ENCODE measurements around the gene SSBP3. TPM values are rescaled to one million over a fixed set of nuclear protein-coding genes. Genes with fewer than 3 reads are reported as not detected.

SSBP3 gene
- total RNA-seq, 1 donor = 11.7 TPM

DNA sequence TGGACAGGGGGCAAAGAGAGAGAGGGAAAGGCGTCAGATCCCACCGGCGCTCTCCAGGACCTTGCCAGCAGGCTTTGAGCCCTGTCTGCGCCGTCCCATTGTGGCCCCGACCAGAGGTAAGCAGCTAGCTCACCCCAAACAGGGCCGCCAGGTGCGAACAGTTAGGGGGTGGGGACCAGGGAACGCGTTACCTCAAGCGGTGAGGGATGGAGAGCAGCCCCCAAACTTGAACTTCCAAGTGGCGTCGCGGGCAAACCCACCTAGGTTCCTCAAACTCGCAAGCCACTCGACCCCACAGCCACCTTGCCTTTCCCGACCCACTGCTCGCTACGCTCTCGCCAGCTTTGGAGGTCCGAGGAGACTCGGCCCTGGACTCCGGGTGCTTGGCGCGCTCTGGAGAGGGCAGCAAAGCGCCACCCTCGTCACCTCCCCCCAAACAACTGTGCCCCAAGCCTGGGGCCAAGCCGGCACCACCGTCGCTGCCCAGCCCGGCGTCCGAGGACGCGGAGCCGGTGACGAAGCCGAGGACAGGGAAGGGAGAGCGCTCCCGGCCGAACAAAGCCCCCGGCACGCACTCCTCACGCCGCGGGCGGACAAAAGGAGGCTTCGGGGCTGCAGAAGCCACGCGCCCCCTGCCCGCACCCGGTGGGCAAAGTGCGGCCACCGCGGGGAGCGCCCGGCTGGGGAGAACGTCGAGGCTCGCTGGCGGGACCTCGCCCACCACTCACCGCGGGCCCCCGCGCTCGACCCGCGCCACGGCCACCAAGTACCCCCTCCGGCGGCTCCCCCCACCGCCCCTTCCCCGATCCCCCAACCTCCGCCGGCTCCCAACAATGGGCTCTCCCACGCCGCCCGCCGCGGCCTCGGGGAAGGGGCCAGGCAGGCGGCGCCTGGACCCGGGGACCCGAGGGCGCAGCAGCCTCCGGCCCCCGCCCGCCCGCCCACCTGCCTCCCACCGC is 976 bp downstream of the SSBP3 start:
- peak overlapping the region; percentile 73 for H3K4me3 ChIP-seq (ENCODE audit: low read depth, low read length)
- DNase-seq (ENCODE audit: low read depth) = no peak
- TF ChIP-seq, protein P1, sequence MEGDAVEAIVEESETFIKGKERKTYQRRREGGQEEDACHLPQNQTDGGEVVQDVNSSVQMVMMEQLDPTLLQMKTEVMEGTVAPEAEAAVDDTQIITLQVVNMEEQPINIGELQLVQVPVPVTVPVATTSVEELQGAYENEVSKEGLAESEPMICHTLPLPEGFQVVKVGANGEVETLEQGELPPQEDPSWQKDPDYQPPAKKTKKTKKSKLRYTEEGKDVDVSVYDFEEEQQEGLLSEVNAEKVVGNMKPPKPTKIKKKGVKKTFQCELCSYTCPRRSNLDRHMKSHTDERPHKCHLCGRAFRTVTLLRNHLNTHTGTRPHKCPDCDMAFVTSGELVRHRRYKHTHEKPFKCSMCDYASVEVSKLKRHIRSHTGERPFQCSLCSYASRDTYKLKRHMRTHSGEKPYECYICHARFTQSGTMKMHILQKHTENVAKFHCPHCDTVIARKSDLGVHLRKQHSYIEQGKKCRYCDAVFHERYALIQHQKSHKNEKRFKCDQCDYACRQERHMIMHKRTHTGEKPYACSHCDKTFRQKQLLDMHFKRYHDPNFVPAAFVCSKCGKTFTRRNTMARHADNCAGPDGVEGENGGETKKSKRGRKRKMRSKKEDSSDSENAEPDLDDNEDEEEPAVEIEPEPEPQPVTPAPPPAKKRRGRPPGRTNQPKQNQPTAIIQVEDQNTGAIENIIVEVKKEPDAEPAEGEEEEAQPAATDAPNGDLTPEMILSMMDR (IDR thresholded peaks at IDR 0.05; ENCODE audit: insufficient read depth, low read length) = no peak

DNA sequence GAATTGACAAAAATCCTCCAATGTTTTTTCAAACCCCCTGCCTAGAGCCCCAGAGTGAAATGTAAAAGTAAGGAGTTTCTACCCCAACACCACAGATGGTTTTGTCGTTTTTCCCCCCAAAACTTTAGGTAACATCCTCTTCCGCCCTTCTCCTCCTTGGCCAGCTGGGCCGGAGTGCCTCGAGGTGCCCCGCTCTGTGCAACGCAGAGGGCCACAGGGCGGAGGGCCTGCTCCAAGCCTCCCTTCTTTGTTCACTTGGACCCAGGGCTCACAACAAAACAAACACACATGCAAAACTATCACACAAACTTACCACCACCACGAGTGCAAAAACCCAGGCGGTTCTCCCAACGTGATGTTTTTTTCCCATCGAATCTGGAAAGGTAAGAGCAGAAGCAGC is 1.9 kb downstream of the SSBP3 start:
- TF ChIP-seq, protein P1 (IDR thresholded peaks at IDR 0.05; ENCODE audit: insufficient read depth, low read length) = no peak
- no peak for DNase-seq (ENCODE audit: low read depth)

DNA sequence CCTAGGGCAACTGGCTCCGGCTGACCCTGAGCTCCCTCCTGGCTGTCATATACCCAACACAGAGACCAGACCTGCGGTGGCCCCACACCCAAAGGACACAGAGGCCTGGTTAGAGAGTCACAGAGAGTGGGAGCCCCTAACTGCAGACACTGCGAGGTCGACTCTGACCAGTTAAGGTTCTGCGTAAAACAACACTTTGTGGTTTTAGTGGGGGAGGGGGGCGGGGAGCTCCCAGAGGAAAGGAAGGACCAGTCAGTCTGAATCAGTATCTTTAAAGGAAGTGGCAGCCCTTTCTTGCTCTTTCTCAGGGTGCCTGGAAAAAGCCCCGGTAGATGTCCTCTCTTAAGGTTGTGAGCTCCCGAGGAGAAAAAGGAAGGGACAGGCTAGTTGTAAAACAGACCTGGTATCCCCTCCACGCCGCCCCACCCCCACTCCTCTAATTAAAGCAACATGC is 2.4 kb downstream of the SSBP3 start:
- TF ChIP-seq, protein P1 (IDR thresholded peaks at IDR 0.05; ENCODE audit: insufficient read depth, low read length) = no peak
- peak overlapping the region; percentile 73 for H3K4me3 ChIP-seq (ENCODE audit: low read depth, low read length)
- peak; percentile 39 for DNase-seq (ENCODE audit: low read depth)

More for the DNA sequence above, 1.9 kb downstream of the SSBP3 start:
- H3K4me3 ChIP-seq (ENCODE audit: low read depth, low read length) = peak overlapping the region; percentile 73

DNA sequence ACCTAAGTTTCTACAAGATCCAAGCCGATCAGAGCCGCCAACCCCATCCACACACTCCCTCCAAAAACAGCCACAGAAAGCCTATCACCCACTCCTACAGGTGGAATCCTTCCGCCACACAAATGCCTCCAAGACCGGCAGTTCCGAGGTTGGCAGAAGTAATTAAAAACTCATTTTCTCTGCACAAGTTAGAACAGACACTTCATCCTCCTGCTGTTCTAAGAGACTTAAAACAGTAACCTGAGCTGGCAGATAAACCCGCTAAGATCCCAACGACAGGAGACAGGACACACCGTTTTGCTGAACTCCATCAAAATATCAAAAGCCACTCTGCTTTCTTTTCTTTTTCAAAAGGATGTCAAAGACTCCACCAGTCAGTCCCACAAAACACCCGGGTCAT is 2.8 kb downstream of the SSBP3 start:
- TF ChIP-seq, protein P1 (IDR thresholded peaks at IDR 0.05; ENCODE audit: insufficient read depth, low read length) = no peak
- no peak overlapping the region for H3K4me3 ChIP-seq (ENCODE audit: low read depth, low read length)
- no peak for DNase-seq (ENCODE audit: low read depth)

DNA sequence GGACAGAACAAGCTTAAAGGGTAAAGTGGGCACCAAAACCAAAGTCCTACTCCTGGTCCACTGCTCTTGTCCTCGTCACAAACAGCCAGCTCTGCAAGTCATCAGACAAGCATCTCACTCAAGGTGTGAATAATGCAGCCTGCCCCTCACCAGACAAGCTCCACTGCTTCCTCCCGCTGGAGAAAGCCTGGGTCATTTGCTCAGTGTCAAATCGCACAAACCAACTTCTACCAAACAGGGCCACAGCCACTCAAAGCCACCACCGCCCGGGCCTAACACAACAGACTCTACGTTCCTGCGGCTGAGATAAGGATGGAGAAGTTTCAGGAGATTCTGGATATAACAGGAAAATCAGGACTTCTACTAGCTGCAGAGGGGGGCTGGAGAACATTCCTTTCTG is 3.3 kb downstream of the SSBP3 start:
- H3K4me3 ChIP-seq (ENCODE audit: low read depth, low read length) = no peak overlapping the region
- no peak for DNase-seq (ENCODE audit: low read depth)
- TF ChIP-seq, protein P1 (IDR thresholded peaks at IDR 0.05; ENCODE audit: insufficient read depth, low read length) = no peak

DNA sequence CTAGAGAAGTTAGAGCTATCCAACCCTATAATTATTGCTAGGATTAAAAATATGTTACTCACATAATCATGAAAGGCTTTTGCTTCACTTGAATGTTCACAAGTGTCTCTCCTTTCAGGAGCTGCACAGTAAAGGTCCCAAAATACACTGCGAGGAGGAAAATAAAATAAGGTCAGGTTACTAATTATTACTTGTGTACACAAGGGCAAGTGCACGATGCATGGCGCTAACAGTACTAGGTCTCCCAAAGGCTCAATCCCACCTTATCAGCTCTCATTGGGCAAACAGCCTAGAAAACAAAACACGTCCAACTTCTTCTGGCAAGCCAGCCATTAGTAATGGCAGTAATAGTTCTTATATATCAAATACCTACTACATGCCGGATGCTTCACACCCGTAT is 4.4 kb downstream of the SSBP3 start:
- TF ChIP-seq, protein P1 (IDR thresholded peaks at IDR 0.05; ENCODE audit: insufficient read depth, low read length) = no peak
- no peak overlapping the region for H3K4me3 ChIP-seq (ENCODE audit: low read depth, low read length)
- no peak for DNase-seq (ENCODE audit: low read depth)
